A673 (cell line): Measurements from ENCODE around the gene TRPT1. TPM values are rescaled to one million over a fixed set of nuclear protein-coding genes. Genes with fewer than 3 reads are reported as not detected.

Source experiments
- BruUV-seq: library from RNA; stranded (reverse); fragments of 400-500 nt; replicated peaks from 2 replicates; lab custom pipeline; 2021; lab: Mats Ljungman, UMichigan
- CTCF ChIA-PET: fragments of 300-600 bp; sonication (Branson Sonifier 250); formaldehyde crosslinking; loops from one replicate; lab custom pipeline; 2022; ENCODE audit warnings: antibody characterized with exemption; lab: Charles Lee
- POLR2A ChIA-PET: fragments of 300-600 bp; sonication (Branson Sonifier 250); formaldehyde crosslinking; loops from one replicate; lab custom pipeline; 2022; ENCODE audit warnings: antibody characterized with exemption; ENCODE audit not compliant: low non-redundant PET; lab: Charles Lee
- DNase-seq: peaks from one replicate; pipeline ENCODE4 v3.0.0-alpha.2; 2015; ENCODE audit warnings: low spot score
- H3K27ac ChIP-seq: fragments of 200-600 bp; sonication (generic); 2 replicates; pipeline ENCODE4 v1.5.1; 2016; ENCODE audit warnings: mixed run types, low read depth, mild to moderate bottlenecking, mixed read lengths, antibody characterized with exemption, low read length; ENCODE audit not compliant: poor library complexity, severe bottlenecking
- H3K27me3 ChIP-seq: fragments of 200-600 bp; sonication (generic); replicated peaks from 2 replicates; pipeline ENCODE4 v1.6.1; 2017; ENCODE audit warnings: mixed run types, low read depth, mild to moderate bottlenecking, mixed read lengths, antibody characterized with exemption, low read length; ENCODE audit not compliant: insufficient read depth, poor library complexity
- H3K36me3 ChIP-seq: fragments of 200-600 bp; sonication (generic); 2 replicates; pipeline ENCODE4 v1.6.1; 2016; ENCODE audit warnings: mixed run types, mild to moderate bottlenecking, mixed read lengths, antibody characterized with exemption, low read length; ENCODE audit not compliant: insufficient read depth, poor library complexity, severe bottlenecking
- H3K4me1 ChIP-seq: fragments of 200-600 bp; sonication (generic); 2 replicates; pipeline ENCODE4 v1.6.1; 2017; ENCODE audit warnings: mixed run types, mild to moderate bottlenecking, mixed read lengths, antibody characterized with exemption, low read length; ENCODE audit not compliant: insufficient read depth, poor library complexity, severe bottlenecking
- H3K4me3 ChIP-seq: fragments of 200-600 bp; sonication (generic); 2 replicates; pipeline ENCODE4 v1.5.1; 2016; ENCODE audit warnings: low read depth, mixed run types, mild to moderate bottlenecking, mixed read lengths, low read length; ENCODE audit not compliant: poor library complexity, severe bottlenecking
- H3K9me3 ChIP-seq: fragments of 200-600 bp; sonication (generic); 2 replicates; pipeline ENCODE4 v1.6.1; 2016; ENCODE audit warnings: mixed run types, low read depth, mild to moderate bottlenecking, mixed read lengths, antibody characterized with exemption, low read length; ENCODE audit not compliant: poor library complexity, severe bottlenecking
- EZH2 ChIP-seq: fragments of 200-600 bp; sonication (generic); IDR thresholded peaks from 2 replicates; pipeline ENCODE4 v1.6.1; 2017; ENCODE audit warnings: borderline replicate concordance, low read depth, mild to moderate bottlenecking, mixed read lengths, antibody characterized with exemption, low read length; ENCODE audit not compliant: poor library complexity, severe bottlenecking
- intact Hi-C: fragments of 100-400 bp; cut with micrococcal nuclease; formaldehyde crosslinking; loops from one replicate; pipeline ENCODE4 v1.10.0; 2022; ENCODE audit not compliant: unreplicated experiment
- total RNA-seq: library from RNA; stranded (reverse); gene quantifications from 2 replicates; pipeline ENCODE4 v1.2.3, GENCODE V29; 2021
- TF ChIP-seq, protein P1 (sequence below): fragments of 300-800, 200-600 bp; sonication (generic); conservative IDR thresholded peaks from 2 replicates; pipeline ENCODE4 v1.5.1; 2017; ENCODE audit warnings: low read depth, mild to moderate bottlenecking, antibody characterized with exemption, low read length, moderate library complexity, mixed read lengths

The TRPT1 gene
- total RNA-seq, 1 experiment from 2014 or later, result 43.6 TPM

DNA sequence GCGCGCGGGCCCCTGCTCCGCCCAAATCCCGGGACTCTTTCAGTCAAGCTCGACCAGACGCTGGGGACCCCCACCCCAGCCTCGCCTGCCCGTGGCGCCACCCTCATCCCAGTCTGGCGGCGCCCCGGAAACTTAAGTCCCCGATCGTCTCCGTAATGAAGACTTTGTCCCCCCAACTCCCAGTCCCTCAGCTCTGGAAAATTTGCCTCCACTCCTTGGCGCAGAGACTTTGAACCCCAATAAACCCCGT, 25.7 kb upstream of the TRPT1 start:
- peak overlapping the region; percentile 79 for H3K4me3 ChIP-seq
- intact Hi-C loops, result no loop called here
- no TSS peak for BruUV-seq
- DNase-seq, result no peak
- H3K27me3 ChIP-seq, result no peaks in the 10 kb centered on the region
- peaks cover 27% of the 10 kb centered on the region for H3K4me1 ChIP-seq
- CTCF ChIA-PET, result interaction anchor here (0.6 to 1.7 kb wide), 9 partner anchors 10 to 70 kb away, joined by 3 to 11 read pairs (median 4); partner anchors contain the start of genes PRDX5 and TRMT112
- H3K27ac ChIP-seq, result peak overlapping the region; percentile 68
- TF ChIP-seq, protein P1, sequence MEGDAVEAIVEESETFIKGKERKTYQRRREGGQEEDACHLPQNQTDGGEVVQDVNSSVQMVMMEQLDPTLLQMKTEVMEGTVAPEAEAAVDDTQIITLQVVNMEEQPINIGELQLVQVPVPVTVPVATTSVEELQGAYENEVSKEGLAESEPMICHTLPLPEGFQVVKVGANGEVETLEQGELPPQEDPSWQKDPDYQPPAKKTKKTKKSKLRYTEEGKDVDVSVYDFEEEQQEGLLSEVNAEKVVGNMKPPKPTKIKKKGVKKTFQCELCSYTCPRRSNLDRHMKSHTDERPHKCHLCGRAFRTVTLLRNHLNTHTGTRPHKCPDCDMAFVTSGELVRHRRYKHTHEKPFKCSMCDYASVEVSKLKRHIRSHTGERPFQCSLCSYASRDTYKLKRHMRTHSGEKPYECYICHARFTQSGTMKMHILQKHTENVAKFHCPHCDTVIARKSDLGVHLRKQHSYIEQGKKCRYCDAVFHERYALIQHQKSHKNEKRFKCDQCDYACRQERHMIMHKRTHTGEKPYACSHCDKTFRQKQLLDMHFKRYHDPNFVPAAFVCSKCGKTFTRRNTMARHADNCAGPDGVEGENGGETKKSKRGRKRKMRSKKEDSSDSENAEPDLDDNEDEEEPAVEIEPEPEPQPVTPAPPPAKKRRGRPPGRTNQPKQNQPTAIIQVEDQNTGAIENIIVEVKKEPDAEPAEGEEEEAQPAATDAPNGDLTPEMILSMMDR, result no peak
- TF ChIP-seq EZH2, result no peak
- POLR2A ChIA-PET, result no interaction called here
- peaks cover 25% of the 10 kb centered on the region for H3K36me3 ChIP-seq
- H3K9me3 ChIP-seq, result no peaks in the 10 kb centered on the region

DNA sequence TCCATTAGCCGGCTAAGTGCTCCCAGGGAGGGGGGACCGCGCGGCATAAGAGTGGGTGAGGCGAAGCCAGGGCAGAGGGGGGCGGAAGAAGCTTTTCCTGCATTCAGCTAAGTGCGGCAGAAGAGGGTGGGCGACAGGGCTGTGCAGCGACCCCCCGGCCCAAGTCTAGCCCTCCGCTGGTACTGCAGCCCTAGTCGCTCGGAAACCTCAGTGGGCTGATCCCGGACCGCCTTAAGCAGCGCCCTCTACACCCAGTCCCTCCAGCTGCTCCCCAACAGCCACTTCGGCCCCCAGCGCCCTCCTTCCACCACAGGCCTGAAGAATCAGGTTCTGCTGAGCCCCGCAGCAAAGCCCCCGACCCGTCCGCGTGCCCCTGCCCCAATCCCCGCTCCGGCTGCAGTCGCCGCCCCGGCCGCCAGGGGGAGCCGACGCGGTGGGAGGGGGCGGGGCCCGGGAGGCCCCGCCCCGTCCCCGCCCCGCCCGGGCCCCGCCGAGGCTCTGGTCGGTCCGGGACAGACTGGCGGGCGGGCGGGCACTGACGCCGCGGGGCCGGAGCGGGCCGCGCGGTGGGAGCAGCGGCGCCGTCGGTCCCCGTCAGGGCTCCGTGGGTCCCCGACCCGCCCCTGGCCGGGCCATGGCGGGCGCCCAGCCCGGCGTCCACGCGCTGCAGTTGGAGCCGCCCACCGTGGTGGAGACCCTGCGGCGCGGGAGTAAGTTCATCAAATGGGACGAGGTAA, 25.2 kb upstream of the TRPT1 start, which contains the start of gene PLCB3:
Gene PLCB3 (plus strand): TSS at position 515 of the 737 bp plus-strand sequence. CDS start 120 bp downstream, at position 635.
- Histone ChIP-seq H3K36me3 (peaks cover 20% of the 10 kb centered on the region), H3K27ac (peak within 1 kb of the TSS; percentile 68), H3K4me1 (peaks cover 27% of the 10 kb centered on the region), H3K27me3 (no peaks in the 10 kb centered on the region), H3K9me3 (no peaks in the 10 kb centered on the region), H3K4me3 (peak within 1 kb of the TSS; percentile 79)
- intact Hi-C loops, result no loop called here
- DNase-seq, result peak; percentile 74
- TF ChIP-seq EZH2, result no peak
- TF ChIP-seq, protein P1, result peak; percentile 78
- CTCF ChIA-PET, result interaction anchor here (0.6 to 1.7 kb wide), 4 partner anchors 10 to 67 kb away, joined by 3 to 11 read pairs (median 7); partner anchors contain the start of genes PRDX5 and TRMT112
- no TSS peak for BruUV-seq
- POLR2A ChIA-PET, result no interaction called here

DNA sequence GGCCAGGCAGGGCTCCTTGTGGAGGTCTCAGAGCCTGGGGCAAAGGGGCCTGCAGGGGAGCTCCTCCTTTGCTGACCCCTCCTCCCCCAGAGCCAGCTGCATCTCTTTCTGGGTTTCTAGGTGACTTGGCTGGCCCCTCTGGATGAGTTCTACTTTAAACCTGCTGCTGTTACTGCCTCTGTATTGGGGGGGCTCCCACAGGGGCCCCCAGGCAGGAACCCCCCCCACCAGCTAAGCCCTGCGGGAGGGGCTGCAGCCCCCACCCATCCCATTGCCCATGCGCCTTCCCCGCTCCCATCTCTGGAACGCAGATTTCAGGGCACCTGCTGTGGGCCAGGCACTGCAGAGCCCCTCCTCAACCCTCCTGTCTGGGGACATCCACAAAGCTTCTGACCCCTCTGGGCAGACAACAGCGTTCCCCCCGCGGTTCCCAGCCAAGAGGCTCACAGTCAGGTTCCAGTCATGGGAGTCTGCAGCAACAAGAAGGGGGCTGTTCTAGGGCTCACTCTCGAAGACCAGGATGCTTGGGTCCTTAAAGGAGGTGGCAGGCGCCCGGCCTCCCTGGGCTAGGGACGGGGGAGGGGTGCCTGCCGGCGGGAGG, 24.5 kb upstream of the TRPT1 start:
- no peak for DNase-seq
- Histone ChIP-seq H3K4me3 (peak overlapping the region; percentile 79), H3K36me3 (peaks cover 13% of the 10 kb centered on the region), H3K9me3 (no peaks in the 10 kb centered on the region), H3K27me3 (no peaks in the 10 kb centered on the region), H3K27ac (peak overlapping the region; percentile 66), H3K4me1 (peaks cover 27% of the 10 kb centered on the region)
- BruUV-seq, result no TSS peak
- intact Hi-C loops, result no loop called here
- ChIA-PET POLR2A (interaction anchor here (0.5 kb wide), 1 partner anchor 686 kb away, joined by 3 read pairs; no protein-coding TSS in a partner anchor), CTCF (interaction anchor here (1.1 kb wide), 1 partner anchor 104 kb away, joined by 4 read pairs; no protein-coding TSS in a partner anchor)
- TF ChIP-seq EZH2, result no peak
- TF ChIP-seq, protein P1, result no peak
